ENCODE data around the gene MSI2. TPM values are rescaled to one million over a fixed set of nuclear protein-coding genes. Genes with fewer than 3 reads are reported as not detected.
A peak's percentile ranks its signal among the peaks of the same experiment; 100 is the strongest.

The MSI2 gene
- total RNA-seq, 1 experiment from 2014 or later = 85.2 TPM

DNA sequence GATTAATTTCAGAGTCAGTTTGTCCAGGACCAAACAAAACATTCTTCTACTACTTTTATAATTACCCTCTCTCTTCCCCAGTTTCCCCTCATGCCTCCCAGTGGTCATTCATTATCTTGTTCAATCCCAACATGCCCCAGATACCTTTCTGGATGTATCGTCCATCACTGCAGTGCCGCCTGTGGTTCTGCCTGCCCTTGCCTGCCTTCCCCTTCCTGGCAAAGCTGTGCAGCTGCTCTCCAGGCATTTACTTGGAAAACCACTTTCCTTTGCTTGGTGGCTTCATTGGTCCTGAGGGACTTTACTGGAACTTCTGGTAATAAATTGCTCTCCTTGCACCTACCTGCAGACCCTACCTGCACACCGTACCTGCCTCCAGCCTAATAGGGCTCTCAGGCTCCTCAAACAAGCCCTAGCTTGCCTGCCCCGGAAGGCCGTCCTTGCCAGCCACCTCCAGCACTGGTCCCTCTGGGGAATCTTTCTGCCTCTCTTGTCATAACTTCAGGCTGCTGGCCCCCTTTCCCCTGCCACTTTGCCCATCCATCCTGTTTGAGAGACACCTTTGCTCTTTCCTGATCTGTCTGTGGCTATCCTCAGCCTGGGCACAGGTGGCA lies 19.5 kb upstream of the MSI2 start:
- in situ Hi-C loops (cut with HindIII; ENCODE audit: low pct_unique_long_range_greater_than_20kb, low sequenced_read_pairs) = no loop called here
- DNase-seq (ENCODE audit: low read depth, low spot score) = no peak

DNA sequence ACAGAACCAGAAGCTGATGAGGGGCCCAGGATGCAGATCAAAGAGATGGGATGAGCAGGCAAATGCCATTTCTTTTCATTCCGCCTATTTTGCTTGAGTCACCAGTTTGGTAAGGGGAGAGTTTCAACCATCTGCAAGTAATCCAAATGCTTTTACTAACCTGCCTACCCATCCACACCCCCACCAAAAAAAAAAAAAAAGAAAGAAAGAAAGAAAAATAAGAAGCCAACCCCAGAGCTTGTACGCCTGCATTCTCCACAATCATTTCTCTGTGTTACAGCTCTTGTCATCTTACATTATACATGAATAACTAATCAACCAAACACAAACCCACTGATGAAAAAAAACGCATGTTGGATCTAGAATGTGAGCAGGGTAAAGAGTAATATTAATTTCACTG lies 15.7 kb upstream of the MSI2 start:
- in situ Hi-C loops (cut with HindIII; ENCODE audit: low pct_unique_long_range_greater_than_20kb, low sequenced_read_pairs) = no loop called here
- DNase-seq (ENCODE audit: low read depth, low spot score) = no peak

DNA sequence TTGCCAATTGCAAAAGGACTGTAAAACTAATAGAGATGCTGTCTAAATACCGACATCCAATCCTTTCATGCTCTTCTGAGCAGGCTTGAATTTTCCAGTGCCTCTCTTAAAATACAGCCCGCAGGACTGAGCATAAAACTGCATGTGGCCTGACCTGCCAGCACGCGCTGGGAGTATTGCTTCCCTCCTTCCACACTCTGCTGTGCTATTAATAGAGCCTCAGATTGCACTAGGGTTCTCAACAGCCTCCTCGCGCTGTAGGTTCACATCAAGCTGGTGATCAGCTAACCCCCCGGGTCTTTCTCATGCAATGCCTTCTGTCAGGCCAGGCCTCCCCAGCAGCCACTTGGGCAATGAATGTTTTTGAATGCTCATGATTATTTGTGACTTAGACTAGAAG lies 14.2 kb upstream of the MSI2 start:
- in situ Hi-C loops (cut with HindIII; ENCODE audit: low pct_unique_long_range_greater_than_20kb, low sequenced_read_pairs) = no loop called here

DNA sequence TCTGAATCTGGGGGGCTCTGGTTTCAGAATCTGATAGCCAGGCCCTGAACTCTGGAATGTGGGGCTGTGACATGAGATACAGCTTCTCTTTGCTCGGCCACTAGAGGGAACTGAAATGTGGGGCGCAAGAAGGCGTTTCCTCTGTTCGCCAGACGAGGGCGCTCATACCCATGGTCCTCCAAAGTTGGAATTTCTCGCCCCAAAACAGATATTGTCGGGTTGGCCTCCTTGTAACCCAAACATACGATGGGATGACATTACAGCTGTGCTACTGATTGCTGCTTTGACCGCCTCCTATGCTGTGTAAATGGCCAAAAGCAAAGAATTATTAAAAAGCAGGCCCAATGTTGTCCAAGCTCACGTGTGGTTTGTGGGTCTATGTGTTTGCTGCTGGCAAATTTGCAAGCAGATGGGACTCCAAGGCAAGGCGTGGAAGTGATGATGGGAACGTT lies 13.1 kb upstream of the MSI2 start:
- in situ Hi-C loops (cut with HindIII; ENCODE audit: low pct_unique_long_range_greater_than_20kb, low sequenced_read_pairs) = no loop called here
- peak; percentile 81 for DNase-seq (ENCODE audit: low read depth, low spot score)

More for the DNA sequence above, 14.2 kb upstream of the MSI2 start:
- DNase-seq (ENCODE audit: low read depth, low spot score) = no peak

DNA sequence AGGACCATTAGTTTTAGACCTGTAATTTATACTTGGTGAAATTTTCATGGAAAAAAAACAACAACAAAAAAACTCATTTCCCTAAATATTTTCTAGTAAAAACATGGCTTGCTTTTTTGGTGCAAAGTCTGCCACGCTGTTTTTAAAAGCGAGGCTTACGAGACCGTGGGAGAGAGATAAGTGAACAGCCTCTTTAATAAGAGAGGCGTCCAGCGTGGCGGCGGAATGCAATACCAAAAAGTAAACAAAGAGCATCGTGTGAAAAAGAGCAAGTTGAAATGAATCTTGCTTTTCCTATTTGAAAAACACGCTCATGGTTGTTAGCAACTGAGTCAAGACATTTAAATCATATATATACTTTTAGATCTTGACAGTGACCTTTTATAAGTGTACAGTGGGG lies 10.5 kb upstream of the MSI2 start:
- DNase-seq (ENCODE audit: low read depth, low spot score) = no peak
- in situ Hi-C loops (cut with HindIII; ENCODE audit: low pct_unique_long_range_greater_than_20kb, low sequenced_read_pairs) = no loop called here

DNA sequence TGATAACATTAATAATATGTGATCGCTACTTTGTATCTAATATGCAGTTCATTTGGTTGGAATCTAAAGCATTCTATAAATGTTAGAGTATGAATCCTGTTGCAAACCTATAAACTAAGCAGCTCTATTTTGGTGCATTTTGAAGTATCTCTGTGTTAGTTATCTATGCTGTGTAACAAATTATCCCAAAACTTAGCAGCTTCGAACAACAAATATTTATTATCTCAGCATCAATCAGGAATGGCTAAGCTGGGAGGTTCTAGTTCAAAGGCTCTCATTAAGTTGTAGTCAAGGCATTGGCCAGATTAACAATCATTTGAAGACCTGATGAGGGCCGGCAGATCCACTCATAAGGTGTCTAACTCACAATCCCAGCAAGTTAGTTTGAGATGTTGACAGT lies 10.1 kb upstream of the MSI2 start:
- DNase-seq (ENCODE audit: low read depth, low spot score) = no peak
- in situ Hi-C loops (cut with HindIII; ENCODE audit: low pct_unique_long_range_greater_than_20kb, low sequenced_read_pairs) = no loop called here

DNA sequence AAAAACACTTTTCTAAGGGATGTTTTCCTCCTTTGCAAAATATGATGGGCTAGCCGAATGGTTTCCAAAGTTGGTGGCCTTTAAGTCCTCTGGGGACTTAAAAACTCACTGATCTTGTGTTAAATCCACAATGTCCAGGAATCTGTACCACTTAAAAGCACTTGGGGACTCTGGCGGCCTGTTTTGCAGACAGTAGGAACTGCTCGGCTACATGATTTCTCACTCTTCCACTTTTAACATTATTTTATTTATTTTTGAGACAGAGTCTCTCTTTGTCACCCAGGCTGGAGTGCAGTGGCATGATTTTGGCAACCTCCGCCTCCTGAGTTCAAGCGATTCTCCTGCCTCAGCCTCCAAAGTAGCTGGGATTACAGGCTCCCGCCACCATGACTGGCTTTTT lies 9.1 kb upstream of the MSI2 start:
- in situ Hi-C loops (cut with HindIII; ENCODE audit: low pct_unique_long_range_greater_than_20kb, low sequenced_read_pairs) = no loop called here
- DNase-seq (ENCODE audit: low read depth, low spot score) = no peak

DNA sequence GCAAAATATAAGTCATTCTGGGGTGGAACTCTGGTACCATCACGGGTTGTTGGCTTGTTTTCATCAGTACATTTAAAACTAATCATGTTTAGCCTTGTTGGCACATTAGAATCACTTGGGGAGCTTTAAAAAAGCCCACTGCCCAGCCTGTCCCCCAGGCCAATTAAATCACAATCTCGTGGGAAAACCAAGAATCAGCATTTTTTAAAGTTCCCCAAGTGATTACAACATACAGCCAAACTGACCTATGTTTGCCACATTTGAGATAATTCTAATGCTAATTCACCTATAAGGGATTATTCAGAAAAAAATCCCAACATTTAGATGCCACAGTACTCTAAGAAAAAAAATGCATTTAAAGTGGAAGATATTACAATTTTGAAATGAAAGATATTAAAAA lies 8.4 kb upstream of the MSI2 start:
- no peak for DNase-seq (ENCODE audit: low read depth, low spot score)
- in situ Hi-C loops (cut with HindIII; ENCODE audit: low pct_unique_long_range_greater_than_20kb, low sequenced_read_pairs) = no loop called here

DNA sequence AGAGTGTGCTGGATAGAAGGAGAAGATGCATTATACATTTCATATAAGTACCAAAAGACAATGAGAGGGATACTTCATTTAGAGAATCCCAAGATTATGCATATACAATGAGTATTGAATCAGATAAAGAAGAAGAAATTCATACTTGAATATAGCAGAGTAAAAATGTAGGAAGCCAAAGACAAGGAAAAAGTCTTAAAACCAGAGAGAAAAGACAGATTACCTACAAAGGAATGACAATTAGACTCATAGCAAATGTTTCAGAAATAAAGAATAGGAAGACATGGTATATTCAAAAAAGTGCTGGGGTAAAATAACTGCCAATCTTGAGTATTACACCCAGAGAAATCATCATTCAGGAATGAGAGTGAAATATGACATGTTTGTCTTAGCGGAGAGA lies 6.8 kb upstream of the MSI2 start:
- DNase-seq (ENCODE audit: low read depth, low spot score) = no peak
- in situ Hi-C loops (cut with HindIII; ENCODE audit: low pct_unique_long_range_greater_than_20kb, low sequenced_read_pairs) = no loop called here

DNA sequence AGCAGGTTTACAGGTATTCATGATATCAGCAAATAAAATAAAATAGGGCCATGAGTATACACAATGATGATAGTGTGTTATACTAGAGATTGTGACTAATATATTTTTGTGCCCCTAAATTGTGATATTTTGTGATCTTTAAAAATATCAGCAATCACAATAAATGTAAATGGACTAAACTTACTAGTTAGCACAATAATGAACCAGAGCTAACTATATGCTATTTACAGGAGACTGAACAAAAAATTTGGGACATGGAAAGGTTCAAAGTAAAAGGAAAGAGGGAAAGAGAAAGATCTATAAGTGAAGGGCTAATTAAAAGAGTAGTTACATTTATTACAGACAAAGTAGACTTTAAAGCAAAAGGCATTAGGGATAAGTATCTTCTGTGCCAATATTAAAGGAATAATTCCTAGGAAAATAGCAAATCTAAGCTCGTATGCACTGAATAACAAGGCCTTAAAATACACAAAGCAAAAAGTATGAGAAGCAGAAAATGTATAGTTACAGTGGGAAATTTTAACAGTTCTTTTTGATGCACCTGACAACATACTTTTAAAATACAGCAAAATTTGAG lies 5.0 kb upstream of the MSI2 start:
- no peak for DNase-seq (ENCODE audit: low read depth, low spot score)
- in situ Hi-C loops (cut with HindIII; ENCODE audit: low pct_unique_long_range_greater_than_20kb, low sequenced_read_pairs) = no loop called here

DNA sequence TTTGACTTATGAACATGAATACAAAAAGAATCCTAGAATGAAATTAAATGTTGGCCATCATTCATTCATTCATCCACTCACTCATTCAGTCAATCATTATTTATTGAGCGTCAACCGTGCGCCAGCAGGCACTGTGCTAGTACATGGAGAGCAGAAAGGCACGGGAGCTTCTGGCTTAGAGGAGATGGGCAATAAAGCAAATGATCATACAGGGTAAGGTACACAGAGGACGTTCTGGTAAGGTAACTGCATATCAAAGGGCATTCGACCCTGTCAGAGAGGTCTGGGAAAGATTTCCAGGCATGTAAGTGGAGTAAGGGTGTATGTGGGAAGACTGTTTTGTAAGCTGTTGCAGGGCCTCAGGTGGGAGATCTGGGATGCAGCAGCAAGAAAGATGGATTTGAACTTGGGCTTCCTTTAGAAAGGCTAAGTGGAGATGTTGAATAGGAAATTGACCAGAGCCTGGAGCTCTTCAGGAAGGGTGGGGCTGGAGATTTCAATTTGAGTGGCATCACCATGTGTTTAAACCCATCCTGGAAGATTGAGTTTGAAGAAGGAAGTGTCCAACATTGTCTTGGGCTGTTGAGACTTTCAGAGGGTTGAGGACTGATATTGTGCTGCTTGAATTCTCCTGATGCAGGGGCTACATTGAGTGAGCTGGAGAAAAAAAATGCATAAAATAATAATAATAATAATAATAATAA lies 2.8 kb upstream of the MSI2 start:
- no peak for DNase-seq (ENCODE audit: low read depth, low spot score)
- in situ Hi-C loops (cut with HindIII; ENCODE audit: low pct_unique_long_range_greater_than_20kb, low sequenced_read_pairs) = no loop called here

DNA sequence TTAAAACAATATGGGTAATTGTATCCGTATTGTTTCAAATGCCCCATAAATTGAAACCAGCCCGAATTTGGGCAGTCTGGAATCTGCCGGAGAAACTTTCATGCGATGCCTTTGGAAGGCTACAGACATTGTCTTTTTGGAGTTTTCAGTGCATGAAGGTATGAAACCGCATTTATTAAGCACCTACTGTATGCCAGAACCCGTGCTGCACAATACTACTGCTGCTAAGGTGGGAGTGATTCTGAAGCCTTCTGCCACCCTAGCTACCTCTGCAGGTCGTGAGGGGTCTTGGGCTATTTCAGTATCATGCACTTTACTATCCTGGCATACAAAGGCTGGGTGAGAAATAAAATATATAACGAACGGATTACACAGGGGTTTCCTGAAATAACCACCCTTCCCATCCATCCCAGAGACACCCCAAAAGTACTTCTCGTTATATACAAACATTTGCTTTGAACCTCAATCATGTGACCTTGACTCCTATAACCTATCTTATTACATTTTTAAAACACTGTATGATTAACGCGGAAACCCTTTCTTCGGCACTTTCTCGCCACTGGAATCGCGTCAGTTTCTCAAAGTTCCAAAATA lies 1.0 kb upstream of the MSI2 start:
- DNase-seq (ENCODE audit: low read depth, low spot score) = no peak
- in situ Hi-C loops (cut with HindIII; ENCODE audit: low pct_unique_long_range_greater_than_20kb, low sequenced_read_pairs) = no loop called here

DNA sequence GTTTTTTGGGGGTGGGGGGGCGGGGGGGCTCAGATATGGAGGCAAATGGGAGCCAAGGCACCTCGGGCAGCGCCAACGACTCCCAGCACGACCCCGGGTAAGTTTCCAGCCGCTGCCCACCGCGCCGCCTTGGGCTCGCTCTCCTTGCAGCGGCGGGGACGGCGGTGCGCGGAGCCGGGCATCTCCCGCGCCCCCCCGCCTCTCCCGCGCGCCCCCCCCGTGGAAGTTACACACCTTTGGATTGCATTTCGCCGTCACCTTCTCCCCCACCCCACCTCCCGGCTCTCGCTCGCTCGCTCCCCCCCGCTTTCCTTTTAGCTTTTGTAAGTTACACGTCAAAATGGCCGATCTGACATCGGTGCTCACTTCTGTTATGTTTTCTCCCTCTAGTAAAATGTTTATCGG lies 387 bp downstream of the MSI2 start:
- peak; percentile 24 for DNase-seq (ENCODE audit: low read depth, low spot score)
- in situ Hi-C loops (cut with HindIII; ENCODE audit: low pct_unique_long_range_greater_than_20kb, low sequenced_read_pairs) = no loop called here

DNA sequence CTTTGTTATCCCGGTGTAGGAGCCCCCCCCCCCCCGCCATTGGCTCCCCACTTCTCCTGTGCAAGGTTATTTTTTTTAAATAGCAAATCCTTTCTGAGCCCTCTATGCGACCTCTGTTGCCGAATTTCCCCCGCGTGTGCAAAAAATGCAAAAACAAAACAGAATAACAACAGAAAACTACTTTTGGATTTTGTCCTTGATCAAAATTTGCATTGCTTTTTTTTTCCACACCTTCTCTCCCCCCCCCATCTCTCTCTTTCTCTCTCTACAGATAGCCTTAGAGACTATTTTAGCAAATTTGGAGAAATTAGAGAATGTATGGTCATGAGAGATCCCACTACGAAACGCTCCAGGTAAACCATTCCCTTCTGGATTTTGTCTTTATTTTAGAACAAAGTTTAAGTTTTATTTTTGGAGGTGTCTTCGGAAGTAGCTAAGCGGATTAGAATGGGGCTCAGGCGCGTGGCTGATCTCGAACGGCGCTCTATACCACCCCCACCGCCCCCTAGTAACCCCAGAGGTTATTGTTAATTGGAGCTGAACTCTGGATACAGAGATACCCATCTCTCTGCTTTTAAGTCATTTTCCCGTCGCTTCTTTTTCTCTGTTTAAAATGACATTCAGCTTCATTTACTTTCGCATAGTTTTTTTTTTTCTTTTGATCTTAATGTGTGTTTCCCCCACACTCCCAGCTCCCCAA lies 1.0 kb downstream of the MSI2 start:
- no peak for DNase-seq (ENCODE audit: low read depth, low spot score)
- in situ Hi-C loops (cut with HindIII; ENCODE audit: low pct_unique_long_range_greater_than_20kb, low sequenced_read_pairs) = no loop called here

DNA sequence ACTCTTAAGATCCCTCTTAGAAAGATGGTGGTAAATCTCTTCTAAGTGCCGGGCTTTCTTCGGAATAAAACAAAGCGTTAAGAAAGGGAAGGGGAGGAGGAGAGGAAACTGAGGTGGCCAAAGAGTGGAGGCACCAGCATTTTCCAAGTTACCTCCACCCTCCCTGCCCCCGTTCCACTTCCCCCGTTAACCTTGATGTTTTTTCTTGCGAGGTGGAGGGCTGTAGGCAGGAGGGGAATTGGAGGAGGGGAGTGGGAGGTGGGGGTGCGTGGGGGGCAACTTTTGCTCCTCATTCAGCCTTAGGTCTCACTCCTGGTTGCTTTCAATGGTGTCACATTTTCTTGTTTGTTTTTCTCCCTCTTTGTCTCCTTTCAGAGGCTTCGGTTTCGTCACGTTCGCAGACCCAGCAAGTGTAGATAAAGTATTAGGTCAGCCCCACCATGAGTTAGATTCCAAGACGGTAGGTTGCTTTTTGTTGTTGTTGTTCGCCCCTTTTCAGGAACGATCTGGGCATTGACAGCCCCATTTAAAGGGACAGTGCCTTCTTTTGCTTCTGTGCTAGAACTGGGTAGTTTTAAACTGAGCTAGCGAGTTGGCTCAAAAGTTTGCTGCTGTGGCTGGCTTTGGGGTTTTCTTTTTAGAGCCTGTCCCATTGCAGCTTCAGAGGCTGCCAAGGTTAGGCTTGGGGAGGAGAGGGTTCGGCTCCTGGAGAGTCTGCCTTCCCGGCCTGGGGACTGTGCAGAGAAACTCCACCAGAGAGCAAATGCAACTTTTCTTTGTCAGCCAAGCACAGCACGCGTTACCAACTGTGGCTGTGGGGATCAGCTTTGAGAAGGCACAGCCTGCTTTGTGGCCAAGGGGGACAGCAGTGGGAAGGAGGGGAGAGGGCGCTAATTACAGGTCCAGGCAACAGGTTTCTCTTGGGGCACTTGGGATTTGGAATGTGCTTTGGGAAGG lies 1.9 kb downstream of the MSI2 start:
- no peak for DNase-seq (ENCODE audit: low read depth, low spot score)
- in situ Hi-C loops (cut with HindIII; ENCODE audit: low pct_unique_long_range_greater_than_20kb, low sequenced_read_pairs) = no loop called here

DNA sequence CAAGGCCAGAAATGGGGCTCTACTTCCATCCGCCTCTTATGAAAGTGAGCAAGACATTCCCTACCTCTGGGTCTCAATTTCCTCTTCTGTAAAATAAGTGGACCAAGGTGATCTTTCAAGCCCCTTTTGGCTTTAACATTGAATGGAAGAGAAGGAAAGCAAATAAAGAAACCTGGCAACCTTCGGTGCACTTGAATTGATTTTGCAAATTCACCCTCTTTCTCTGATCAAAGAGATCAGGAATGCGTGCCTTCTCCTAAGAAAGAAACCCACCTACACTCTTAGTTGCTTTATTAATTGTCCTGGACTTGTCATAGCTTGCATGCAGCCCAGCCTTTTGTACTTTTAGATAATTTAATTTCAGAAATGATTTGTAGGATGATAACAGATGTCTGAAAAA lies 3.0 kb downstream of the MSI2 start:
- in situ Hi-C loops (cut with HindIII; ENCODE audit: low pct_unique_long_range_greater_than_20kb, low sequenced_read_pairs) = no loop called here
- no peak for DNase-seq (ENCODE audit: low read depth, low spot score)

DNA sequence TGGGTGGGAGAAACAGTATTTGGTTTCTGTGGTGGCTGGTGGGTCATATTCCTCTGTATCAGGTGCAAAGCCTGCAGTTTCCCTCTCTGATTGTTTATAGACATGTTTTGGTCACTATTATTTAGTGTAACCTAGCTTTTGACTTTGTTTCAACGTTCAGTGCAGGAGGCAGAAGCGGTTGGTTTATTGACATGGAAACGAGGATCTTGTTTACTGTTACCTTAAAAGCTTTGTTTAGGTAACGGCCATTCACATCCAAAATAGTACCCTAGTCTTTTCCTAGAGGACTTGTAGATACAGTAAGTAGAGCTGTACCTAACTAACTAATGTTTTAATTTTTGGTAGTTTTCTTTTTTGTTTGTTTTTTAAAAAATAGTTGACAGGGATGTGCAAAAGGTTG lies 3.5 kb downstream of the MSI2 start:
- no peak for DNase-seq (ENCODE audit: low read depth, low spot score)
- in situ Hi-C loops (cut with HindIII; ENCODE audit: low pct_unique_long_range_greater_than_20kb, low sequenced_read_pairs) = no loop called here

All from SK-MEL-5 (cell line).